Measurements from ENCODE around the gene ARFGEF3. TPM values are rescaled to one million over a fixed set of nuclear protein-coding genes. Genes with fewer than 3 reads are reported as not detected.

The ARFGEF3 gene
- total RNA-seq, 1 donor from 2014 or later, result 1.8 TPM

DNA sequence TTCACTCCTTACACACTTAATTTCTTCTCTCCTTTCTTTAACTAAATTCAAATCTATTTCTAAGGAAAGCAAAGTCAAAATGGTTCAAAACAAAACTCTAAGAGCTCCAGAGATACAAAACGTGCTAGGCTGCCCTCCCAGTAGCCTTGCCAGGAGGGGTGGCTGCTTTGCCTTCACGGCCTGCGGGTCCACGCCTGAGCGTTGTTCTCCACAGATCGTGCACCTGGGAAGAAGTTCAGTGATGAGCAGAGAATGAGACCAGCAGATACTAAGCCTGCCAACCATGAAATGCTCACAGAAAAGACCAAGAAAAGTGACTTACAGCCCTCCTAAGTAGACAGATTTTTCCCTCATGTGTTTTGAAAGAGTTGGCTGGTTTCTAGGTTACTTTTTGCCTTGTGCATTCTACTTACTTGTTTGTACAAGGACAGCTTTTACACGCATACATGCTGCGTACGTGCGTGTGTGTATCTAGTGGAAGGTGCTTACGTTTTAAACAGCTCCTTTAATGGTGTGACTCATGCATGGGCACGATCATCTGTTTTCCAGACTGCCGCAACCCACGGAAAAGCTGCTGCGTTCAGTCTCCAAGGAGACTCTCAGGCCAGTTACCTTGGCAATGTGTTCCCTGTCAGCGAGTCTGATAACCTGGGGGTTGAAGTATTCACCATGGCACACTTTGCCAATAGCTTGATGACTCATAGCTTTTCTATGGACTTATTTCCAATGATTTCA, 88.9 kb downstream of the ARFGEF3 start:
- H3K27me3 ChIP-seq, result no peaks in the 10 kb centered on the region
- no peaks in the 10 kb centered on the region for H3K9me3 ChIP-seq
- intact Hi-C loops (cut with DNase I), result no loop called here
- H3K36me3 ChIP-seq, result no peaks in the 10 kb centered on the region
- H3K4me3 ChIP-seq, result peak overlapping the region; percentile 9 to 46
- H3K27ac ChIP-seq, result peak overlapping the region; percentile 27 to 73
- TF ChIP-seq, protein P1, sequence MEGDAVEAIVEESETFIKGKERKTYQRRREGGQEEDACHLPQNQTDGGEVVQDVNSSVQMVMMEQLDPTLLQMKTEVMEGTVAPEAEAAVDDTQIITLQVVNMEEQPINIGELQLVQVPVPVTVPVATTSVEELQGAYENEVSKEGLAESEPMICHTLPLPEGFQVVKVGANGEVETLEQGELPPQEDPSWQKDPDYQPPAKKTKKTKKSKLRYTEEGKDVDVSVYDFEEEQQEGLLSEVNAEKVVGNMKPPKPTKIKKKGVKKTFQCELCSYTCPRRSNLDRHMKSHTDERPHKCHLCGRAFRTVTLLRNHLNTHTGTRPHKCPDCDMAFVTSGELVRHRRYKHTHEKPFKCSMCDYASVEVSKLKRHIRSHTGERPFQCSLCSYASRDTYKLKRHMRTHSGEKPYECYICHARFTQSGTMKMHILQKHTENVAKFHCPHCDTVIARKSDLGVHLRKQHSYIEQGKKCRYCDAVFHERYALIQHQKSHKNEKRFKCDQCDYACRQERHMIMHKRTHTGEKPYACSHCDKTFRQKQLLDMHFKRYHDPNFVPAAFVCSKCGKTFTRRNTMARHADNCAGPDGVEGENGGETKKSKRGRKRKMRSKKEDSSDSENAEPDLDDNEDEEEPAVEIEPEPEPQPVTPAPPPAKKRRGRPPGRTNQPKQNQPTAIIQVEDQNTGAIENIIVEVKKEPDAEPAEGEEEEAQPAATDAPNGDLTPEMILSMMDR (IDR thresholded peaks at IDR 0.05), result no peak
- no peaks in the 10 kb centered on the region for H3K4me1 ChIP-seq
- peak; percentile 11 to 77 for DNase-seq (ENCODE audit: low spot score in 2 of 2)

DNA sequence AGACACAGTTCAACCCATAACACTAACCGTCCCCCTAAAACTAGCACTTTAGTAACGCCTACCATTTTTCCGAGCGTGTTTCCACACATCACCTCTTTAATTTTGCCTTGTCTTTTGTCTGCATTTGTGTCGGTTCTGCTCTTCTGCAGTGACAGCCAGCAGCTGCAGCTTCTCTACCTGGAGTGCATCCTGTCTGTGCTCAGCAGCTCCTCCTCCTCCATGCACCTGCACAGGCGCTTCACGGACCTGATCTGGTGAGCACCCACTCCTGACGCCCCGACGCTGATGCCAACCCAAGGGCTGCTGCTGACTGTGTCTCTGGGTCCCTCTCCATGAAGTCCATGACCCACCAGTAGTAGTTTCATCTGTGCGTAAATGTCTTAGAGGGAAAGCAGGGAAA, 92.0 kb downstream of the ARFGEF3 start:
- intact Hi-C loops (cut with DNase I), result no loop called here
- Histone ChIP-seq H3K4me1 (no peaks in the 10 kb centered on the region), H3K36me3 (no peaks in the 10 kb centered on the region), H3K27me3 (no peaks in the 10 kb centered on the region), H3K27ac (no peak overlapping the region), H3K9me3 (no peaks in the 10 kb centered on the region), H3K4me3 (no peak overlapping the region)
- no peak for DNase-seq (ENCODE audit: low spot score in 2 of 2)
- TF ChIP-seq, protein P1 (IDR thresholded peaks at IDR 0.05), result no peak

DNA sequence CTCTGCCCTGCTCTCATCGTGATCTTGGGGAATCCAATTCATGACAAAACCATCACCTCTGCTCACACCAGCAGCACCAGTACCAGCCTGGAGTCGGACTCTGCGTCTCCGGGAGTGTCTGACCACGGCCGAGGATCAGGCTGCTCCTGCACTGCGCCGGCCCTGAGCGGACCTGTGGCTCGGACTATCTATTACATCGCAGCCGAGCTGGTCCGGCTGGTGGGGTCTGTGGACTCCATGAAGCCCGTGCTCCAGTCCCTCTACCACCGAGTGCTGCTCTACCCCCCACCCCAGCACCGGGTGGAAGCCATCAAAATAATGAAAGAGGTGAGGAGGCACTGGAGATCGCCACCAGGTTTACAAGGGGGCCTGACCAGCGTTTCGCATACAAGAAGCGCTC, 93.7 kb downstream of the ARFGEF3 start:
- H3K9me3 ChIP-seq, result no peaks in the 10 kb centered on the region
- TF ChIP-seq, protein P1 (IDR thresholded peaks at IDR 0.05), result no peak
- H3K36me3 ChIP-seq, result no peaks in the 10 kb centered on the region
- no peak for DNase-seq (ENCODE audit: low spot score in 2 of 2)
- no peaks in the 10 kb centered on the region for H3K4me1 ChIP-seq
- no peak overlapping the region for H3K27ac ChIP-seq
- intact Hi-C loops (cut with DNase I), result no loop called here
- H3K27me3 ChIP-seq, result no peaks in the 10 kb centered on the region
- no peak overlapping the region for H3K4me3 ChIP-seq

DNA sequence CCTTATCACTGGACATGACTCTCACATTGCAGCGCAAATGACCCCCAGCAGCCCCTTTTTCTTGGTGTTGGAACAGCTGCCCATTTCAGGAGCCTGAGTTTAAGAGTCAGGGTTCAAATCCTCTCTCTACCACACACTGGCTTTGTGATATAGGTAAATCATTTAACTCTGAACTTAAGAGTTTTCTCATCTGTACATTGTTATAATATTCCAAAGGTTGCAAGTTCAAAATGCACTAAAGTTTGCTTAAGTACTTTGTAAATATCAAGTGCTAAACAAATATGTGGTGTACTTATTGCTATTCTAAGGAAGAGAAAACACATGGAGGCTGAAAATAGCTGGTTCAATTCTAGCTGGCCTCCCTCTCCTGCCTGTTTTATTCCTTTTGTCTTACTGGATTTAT, 95.9 kb downstream of the ARFGEF3 start:
- H3K27me3 ChIP-seq, result no peaks in the 10 kb centered on the region
- DNase-seq (ENCODE audit: low spot score in 2 of 2), result no peak
- H3K4me1 ChIP-seq, result no peaks in the 10 kb centered on the region
- H3K27ac ChIP-seq, result no peak overlapping the region
- intact Hi-C loops (cut with DNase I), result no loop called here
- H3K4me3 ChIP-seq, result no peak overlapping the region
- H3K36me3 ChIP-seq, result no peaks in the 10 kb centered on the region
- no peaks in the 10 kb centered on the region for H3K9me3 ChIP-seq
- TF ChIP-seq, protein P1 (IDR thresholded peaks at IDR 0.05), result no peak

DNA sequence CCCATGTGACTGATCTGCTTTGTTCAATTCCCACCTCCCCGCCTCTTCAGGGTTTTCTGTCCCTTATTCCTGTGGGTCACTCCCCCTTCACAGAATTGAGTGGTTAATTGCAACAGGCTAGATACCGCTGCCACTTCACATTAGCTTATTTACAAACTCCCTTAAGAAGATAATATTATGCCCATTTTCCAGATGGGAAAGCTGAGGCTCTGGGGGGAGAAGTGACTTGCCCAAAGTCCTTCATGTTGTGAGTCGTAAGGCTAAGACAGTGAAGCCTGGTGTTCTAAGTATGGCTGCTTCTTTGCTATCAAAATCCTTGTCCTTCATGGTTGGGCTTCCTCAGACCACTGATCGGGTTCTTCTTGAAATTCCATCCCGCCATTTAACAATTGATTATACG, 96.5 kb downstream of the ARFGEF3 start:
- Histone ChIP-seq H3K4me1 (no peaks in the 10 kb centered on the region), H3K27ac (no peak overlapping the region), H3K27me3 (no peaks in the 10 kb centered on the region), H3K9me3 (no peaks in the 10 kb centered on the region), H3K4me3 (no peak overlapping the region), H3K36me3 (no peaks in the 10 kb centered on the region)
- intact Hi-C loops (cut with DNase I), result no loop called here
- DNase-seq (ENCODE audit: low spot score in 2 of 2), result no peak
- TF ChIP-seq, protein P1 (IDR thresholded peaks at IDR 0.05), result no peak

Data from ascending aorta (tissue), 2 donors.